Measurements from ENCODE around the gene SPATA21. TPM values are rescaled to one million over a fixed set of nuclear protein-coding genes. Genes with fewer than 3 reads are reported as not detected.

The SPATA21 gene
- total RNA-seq, 1 experiment from 2014 or later = not detected

GRCh38 chr1:16449666-16450065, 12.4 kb upstream of the SPATA21 start:
- no peak overlapping the region for H3K14ac ChIP-seq (ENCODE audit: insufficient read depth, low read length)
- H3K4ac ChIP-seq (ENCODE audit: low read depth, low read length) = no peak overlapping the region
- H2BK12ac ChIP-seq (ENCODE audit: insufficient read length, low read depth, low read length) = no peak overlapping the region
- peaks cover 5 to 65% (median 57%) of the 10 kb centered on the region in 3 experiments; a peak in 6 of 7 replicates for H3K36me3 Mint-ChIP-seq (ENCODE audit: insufficient read depth in 1 of 3, low read depth in 3 of 3)
- H3K4me3 Mint-ChIP-seq = no peak overlapping the region
- no peaks in the 10 kb centered on the region for H3K79me1 ChIP-seq (ENCODE audit: insufficient read depth, low read depth, low read length, poor library complexity, severe bottlenecking)
- no peak for DNase-seq
- no peak overlapping the region for H3K9ac ChIP-seq (ENCODE audit: extremely low read depth, insufficient read length, low read length)
- H3K27ac ChIP-seq (ENCODE audit: insufficient read length, low read depth, low read length) = no peak overlapping the region
- H2BK15ac ChIP-seq (ENCODE audit: low read depth, low read length) = no peak overlapping the region
- no peaks in the 10 kb centered on the region for H3K79me2 ChIP-seq (ENCODE audit: insufficient read depth, low read length)
- H4K8ac ChIP-seq (replicated peaks; ENCODE audit: insufficient read length, low read depth, low read length) = no peak overlapping the region
- H4K20me1 ChIP-seq (ENCODE audit: control insufficient read depth, insufficient read depth, insufficient read length) = no peaks in the 10 kb centered on the region
- H3K56ac ChIP-seq (ENCODE audit: insufficient read length, low read depth, low read length) = no peak overlapping the region
- no peaks in the 10 kb centered on the region for H3K23me2 ChIP-seq (ENCODE audit: insufficient read length, low read depth, low read length, poor library complexity, severe bottlenecking)
- no peaks in the 10 kb centered on the region for H3K27me3 Mint-ChIP-seq (ENCODE audit: low read depth)
- no peak overlapping the region for H2BK120ac ChIP-seq (ENCODE audit: low read depth, low read length, poor library complexity, severe bottlenecking)
- no peak overlapping the region for H4K5ac ChIP-seq (ENCODE audit: insufficient read length, low read depth, low read length)
- no peaks in the 10 kb centered on the region for H3K27me3 ChIP-seq (ENCODE audit: insufficient read depth, low read length)
- H3K4me1 Mint-ChIP-seq = no peaks in the 10 kb centered on the region
- no peaks in the 10 kb centered on the region for H3K9me3 Mint-ChIP-seq
- no peak overlapping the region for H2AFZ ChIP-seq (ENCODE audit: low read length)
- no peak overlapping the region for H4K91ac ChIP-seq (ENCODE audit: insufficient read length, low read depth, low read length)
- H2BK5ac ChIP-seq (ENCODE audit: insufficient read length, low read length) = no peak overlapping the region
- no peak for TF ChIP-seq CTCF (conservative IDR thresholded peaks at IDR 0.05)
- no peaks in the 10 kb centered on the region for H3K9me3 ChIP-seq (ENCODE audit: control insufficient read depth, low read depth, low read length)
- H2AK5ac ChIP-seq (ENCODE audit: insufficient read length, low read length) = no peak overlapping the region
- no peak overlapping the region for H3K23ac ChIP-seq (ENCODE audit: insufficient read length, low read depth, low read length)
- no peak overlapping the region for H3K18ac ChIP-seq (ENCODE audit: insufficient read length, low read depth, low read length)
- no peak overlapping the region for H2BK20ac ChIP-seq (ENCODE audit: low read depth, low read length, poor library complexity, severe bottlenecking)
- H3K4me2 ChIP-seq (ENCODE audit: insufficient read depth, insufficient read length, low read length) = no peak overlapping the region
- whole genome bisulfite sequencing (ENCODE audit: extremely low coverage, insufficient read length, low lambda C conversion rate) = no CpG with 5 or more reads among the region's 5 CpGs
- no peak overlapping the region; a peak in 2 of 7 replicates for H3K27ac Mint-ChIP-seq
- no peak overlapping the region for H3T11ph ChIP-seq (ENCODE audit: low read length)
- H3K4me1 ChIP-seq (ENCODE audit: insufficient read depth, low read length) = no peaks in the 10 kb centered on the region
